Hepatocyte (in vitro differentiated cells): ENCODE results near the gene PARVG. TPM values are rescaled to one million over a fixed set of nuclear protein-coding genes. Genes with fewer than 3 reads are reported as not detected.

Source experiments
- DNase-seq: peaks from one replicate; pipeline ENCODE4 v3.0.0-alpha.2; 2016; ENCODE audit warnings: low spot score
- H2AFZ ChIP-seq: fragments of 200-600 bp; sonication (generic); 2 replicates; pipeline ENCODE4 v1.6.0; 2016; ENCODE audit warnings: antibody characterized with exemption, mild to moderate bottlenecking
- H3K27ac ChIP-seq: fragments of 200-600 bp; sonication (generic); 2 replicates; pipeline ENCODE4 v1.5.1; 2016; ENCODE audit warnings: mild to moderate bottlenecking
- H3K27me3 ChIP-seq: fragments of 200-600 bp; sonication (generic); 2 replicates; pipeline ENCODE4 v1.6.1; 2016
- H3K36me3 ChIP-seq: fragments of 200-600 bp; sonication (generic); replicated peaks from 2 replicates; pipeline ENCODE4 v1.5.1; 2016; ENCODE audit warnings: low read depth; ENCODE audit not compliant: insufficient read depth
- H3K4me1 ChIP-seq: fragments of 200-600 bp; sonication (generic); 2 replicates; pipeline ENCODE4 v1.5.1; 2016; ENCODE audit warnings: mild to moderate bottlenecking, moderate library complexity; ENCODE audit not compliant: insufficient read depth
- H3K4me2 ChIP-seq: fragments of 200-600 bp; sonication (generic); 2 replicates; pipeline ENCODE4 v1.6.0; 2016
- H3K4me3 ChIP-seq: fragments of 200-600 bp; sonication (generic); 2 replicates; pipeline ENCODE4 v1.5.1; 2016; ENCODE audit warnings: mild to moderate bottlenecking
- H3K79me2 ChIP-seq: fragments of 200-600 bp; sonication (generic); 2 replicates; pipeline ENCODE4 v1.6.0; 2017; ENCODE audit warnings: mild to moderate bottlenecking
- H3K9me2 ChIP-seq: fragments of 200-600 bp; sonication (generic); replicated peaks from 2 replicates; pipeline ENCODE4 v1.6.0; 2017; ENCODE audit warnings: mild to moderate bottlenecking; ENCODE audit not compliant: insufficient read depth
- H3K9me3 ChIP-seq: fragments of 200-600 bp; sonication (generic); 2 replicates; pipeline ENCODE4 v1.5.1; 2016; ENCODE audit warnings: low read depth, mild to moderate bottlenecking
- H4K20me1 ChIP-seq: fragments of 200-600 bp; sonication (generic); 2 replicates; pipeline ENCODE4 v1.6.0; 2016; ENCODE audit warnings: mild to moderate bottlenecking; ENCODE audit not compliant: insufficient read depth, poor library complexity, severe bottlenecking
- CTCF ChIP-seq: fragments of 200-600 bp; sonication (generic); IDR thresholded peaks from 2 replicates; pipeline ENCODE4 v1.5.1; 2016; ENCODE audit warnings: antibody characterized with exemption, mild to moderate bottlenecking; ENCODE audit not compliant: poor library complexity
- EZH2 ChIP-seq: fragments of 200-600 bp; sonication (generic); IDR thresholded peaks from 2 replicates; pipeline ENCODE4 v1.6.1; 2016; ENCODE audit warnings: antibody characterized with exemption, mild to moderate bottlenecking, borderline replicate concordance
- EZH2phosphoT487 ChIP-seq: fragments of 200-600 bp; sonication (generic); IDR thresholded peaks from one replicate; pipeline ENCODE4 v1.6.1; 2018; ENCODE audit warnings: antibody characterized with exemption, mild to moderate bottlenecking, low read depth, moderate library complexity; ENCODE audit not compliant: unreplicated experiment, severe bottlenecking
- WGBS: methylation state at CpG from one replicate; pipeline ENCODE4 v1.1.6; 2016; ENCODE audit warnings: low lambda C conversion rate; ENCODE audit errors: missing lambda C conversion rate; 5-methylcytosine and 5-hydroxymethylcytosine counted together
- polyA plus RNA-seq: library from polyadenylated mRNA; unstranded; fragments of >200 nt; fragmentation: Nextera tagmentation; extraction: Ambion mirVana; gene quantifications from 2 replicates; pipeline ENCODE4 v1.2.1, GENCODE V29; 2016
- total RNA-seq: library from RNA; depleted of rRNA; stranded (reverse); fragments of >200 nt; gene quantifications from 2 replicates; pipeline ENCODE4 v1.2.3, GENCODE V29; 2014

Gene PARVG
- total and polyA plus RNA-seq, 2 experiments from 2014 or later = 0.77 to 1.00 TPM

GRCh38 chr22:44147008-44147645 lies 33.6 kb upstream of the PARVG start:
- TF ChIP-seq CTCF (no peak), EZH2 (no peak), EZH2phosphoT487 (no peak)
- H3K4me2 ChIP-seq = no peak overlapping the region
- no peaks in the 10 kb centered on the region for H4K20me1 ChIP-seq
- H3K9me2 ChIP-seq = no peaks in the 10 kb centered on the region
- H3K36me3 ChIP-seq = no peaks in the 10 kb centered on the region
- H3K4me3 ChIP-seq = no peak overlapping the region
- DNase-seq = no peak
- no peak overlapping the region for H2AFZ ChIP-seq
- peak overlapping the region; percentile 66 for H3K27ac ChIP-seq
- H3K79me2 ChIP-seq = no peaks in the 10 kb centered on the region
- no peaks in the 10 kb centered on the region for H3K27me3 ChIP-seq
- no peaks in the 10 kb centered on the region for H3K9me3 ChIP-seq
- WGBS = 68% methylated on average over 12 of the region's 12 CpGs
- peaks cover 21% of the 10 kb centered on the region for H3K4me1 ChIP-seq

- Histone ChIP-seq H3K4me2 (peak overlapping the region; percentile 22), H3K79me2 (no peaks in the 10 kb centered on the region), H3K27me3 (no peaks in the 10 kb centered on the region), H4K20me1 (no peaks in the 10 kb centered on the region), H3K36me3 (no peaks in the 10 kb centered on the region), H3K9me2 (no peaks in the 10 kb centered on the region), H3K4me1 (peaks cover 18% of the 10 kb centered on the region), H3K4me3 (no peak overlapping the region), H2AFZ (no peak overlapping the region), H3K27ac (peak overlapping the region; percentile 66), H3K9me3 (no peaks in the 10 kb centered on the region)
- 22% methylated on average over 27 of the region's 27 CpGs for WGBS
- no peak for TF ChIP-seq EZH2
- no peak for TF ChIP-seq EZH2phosphoT487
- TF ChIP-seq CTCF = no peak
- peak; percentile 69 for DNase-seq
Observed at GRCh38 chr22:44147821-44148574, 32.7 kb upstream of the PARVG start.

- Histone ChIP-seq H3K9me2 (no peaks in the 10 kb centered on the region), H3K27ac (no peak overlapping the region), H3K4me1 (peaks cover 5% of the 10 kb centered on the region), H3K9me3 (no peaks in the 10 kb centered on the region), H3K36me3 (no peaks in the 10 kb centered on the region), H3K4me3 (no peak overlapping the region), H2AFZ (no peak overlapping the region), H4K20me1 (no peaks in the 10 kb centered on the region), H3K27me3 (no peaks in the 10 kb centered on the region), H3K79me2 (no peaks in the 10 kb centered on the region), H3K4me2 (no peak overlapping the region)
- 74% methylated on average over 4 of the region's 4 CpGs for WGBS
- no peak for TF ChIP-seq EZH2phosphoT487
- TF ChIP-seq EZH2 = no peak
- DNase-seq = no peak
Observed at GRCh38 chr22:44151676-44152075, 29.0 kb upstream of the PARVG start.

GRCh38 chr22:44153710-44154109 lies 27.0 kb upstream of the PARVG start:
- Histone ChIP-seq H3K27ac (peak overlapping the region; percentile 34), H2AFZ (no peak overlapping the region), H3K4me1 (peaks cover 1% of the 10 kb centered on the region), H3K4me3 (no peak overlapping the region), H3K27me3 (no peaks in the 10 kb centered on the region), H3K9me3 (no peaks in the 10 kb centered on the region), H3K79me2 (no peaks in the 10 kb centered on the region), H4K20me1 (no peaks in the 10 kb centered on the region), H3K9me2 (no peaks in the 10 kb centered on the region), H3K4me2 (no peak overlapping the region), H3K36me3 (no peaks in the 10 kb centered on the region)
- WGBS = 65% methylated on average over 10 of the region's 10 CpGs
- TF ChIP-seq EZH2 (no peak), CTCF (no peak), EZH2phosphoT487 (no peak)
- no peak for DNase-seq
